IPS DF 6.9 (cell line): ENCODE data around the gene OR5AC2.

Experiments
- DNase-seq: peaks from one replicate; pipeline ENCODE4 v3.0.0-alpha.2; 2013; ENCODE audit warnings: low read depth, low spot score
- H3K27ac ChIP-seq: one replicate; pipeline ENCODE4 v1.5.1; 2013; ENCODE audit warnings: low read length, control low read depth
- H3K27me3 ChIP-seq: 2 replicates; pipeline ENCODE4 v1.6.1; 2013; ENCODE audit warnings: mild to moderate bottlenecking, low read length; ENCODE audit not compliant: control insufficient read depth, insufficient read depth
- H3K36me3 ChIP-seq: 2 replicates; pipeline ENCODE4 v1.6.1; 2013; ENCODE audit warnings: low read length; ENCODE audit not compliant: control insufficient read depth, insufficient read depth
- H3K4me1 ChIP-seq: 2 replicates; pipeline ENCODE4 v1.6.1; 2013; ENCODE audit warnings: low read length; ENCODE audit not compliant: control insufficient read depth, insufficient read depth
- H3K4me3 ChIP-seq: 2 replicates; pipeline ENCODE4 v1.5.1; 2013; ENCODE audit warnings: mild to moderate bottlenecking, low read length
- H3K9me3 ChIP-seq: 2 replicates; pipeline ENCODE4 v1.6.1; 2013; ENCODE audit warnings: low read length, inconsistent platforms; ENCODE audit not compliant: control insufficient read depth, insufficient read depth
- WGBS: extraction: QIAGEN DNeasy Blood & Tissue Kit; methylation state at CpG from one replicate; pipeline ENCODE4 v1.1.7; 2013; ENCODE audit warnings: mixed read lengths, missing lambda C conversion rate; ENCODE audit not compliant: insufficient read length, insufficient coverage; 5-methylcytosine and 5-hydroxymethylcytosine counted together

OR5AC2 gene

GRCh38 chr3:98136631-98137030 is 49.7 kb downstream of the OR5AC2 start:
- DNase-seq, result no peak
- no peaks in the 10 kb centered on the region for H3K4me1 ChIP-seq
- no CpG with 5 or more reads among the region's 3 CpGs for WGBS
- no peaks in the 10 kb centered on the region for H3K27me3 ChIP-seq
- no peak overlapping the region for H3K4me3 ChIP-seq
- no peaks in the 10 kb centered on the region for H3K9me3 ChIP-seq
- no peaks in the 10 kb centered on the region for H3K36me3 ChIP-seq
- no peak overlapping the region for H3K27ac ChIP-seq
